ENCODE measurements around the gene ORMDL3. TPM values are rescaled to one million over a fixed set of nuclear protein-coding genes. Genes with fewer than 3 reads are reported as not detected.

ORMDL3 gene
- total and polyA plus RNA-seq, 2 experiments from 2014 or later: 33.6 to 38.5 TPM

- no peak for TF ChIP-seq ZNF462 (CRISPR knock-in tag; IDR thresholded peaks at IDR 0.05)
- TF ChIP-seq CTCF (conservative IDR thresholded peaks at IDR 0.05; ENCODE audit: low read depth in 2 of 2): no peak
- TF ChIP-seq ZNF331 (CRISPR knock-in tag; IDR thresholded peaks at IDR 0.05; ENCODE audit: low read depth): no peak
Measured at GRCh38 chr17:39938140-39938869, 10.9 kb upstream of the ORMDL3 start (continued).

DNA sequence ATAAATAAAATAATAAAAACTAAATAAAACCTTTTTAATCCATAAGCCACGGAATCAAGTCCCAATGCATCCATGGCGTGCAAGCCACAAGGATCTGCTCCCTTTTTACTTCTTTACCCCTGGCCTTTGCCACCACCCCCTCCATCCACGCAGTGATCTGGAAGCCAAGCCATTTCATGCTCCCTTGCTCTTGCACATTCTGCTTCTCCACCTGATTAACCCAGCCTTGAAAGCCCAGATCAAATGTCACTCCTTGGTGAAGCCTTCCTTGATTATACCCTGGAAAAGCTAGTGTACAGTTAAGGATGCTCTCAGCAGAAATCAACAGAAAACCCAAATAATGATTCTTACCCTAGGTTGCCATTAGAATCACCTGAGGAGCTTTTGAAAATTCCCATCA lies 10.0 kb upstream of the ORMDL3 start:
- TF ChIP-seq STAT1 (IDR thresholded peaks at IDR 0.05; ENCODE audit: unreplicated experiment) (no peak), ZNF331 (CRISPR knock-in tag; IDR thresholded peaks at IDR 0.05; ENCODE audit: low read depth) (no peak), CREB1 (CRISPR knock-in tag; IDR thresholded peaks at IDR 0.05; ENCODE audit: low read depth) (no peak)
- no peak for ATAC-seq
- H3K9me2 ChIP-seq (ENCODE audit: insufficient read depth): no peaks in the 10 kb centered on the region
- no peak overlapping the region for H3K27ac Mint-ChIP-seq
- H3K4me3 Mint-ChIP-seq: no peak overlapping the region
- H2AFZ ChIP-seq: no peak overlapping the region
- H3K36me3 ChIP-seq (ENCODE audit: insufficient read depth): no peaks in the 10 kb centered on the region
- H3K27me3 Mint-ChIP-seq (ENCODE audit: insufficient read depth, low read depth, poor library complexity): peaks cover 2% of the 10 kb centered on the region
- no peak for DNase-seq (ENCODE audit: low spot score)
- H3K4me2 ChIP-seq: no peak overlapping the region
- peaks cover 12% of the 10 kb centered on the region for H3K4me1 ChIP-seq (ENCODE audit: insufficient read depth)
- no peaks in the 10 kb centered on the region for H3F3A ChIP-seq (replicated peaks; ENCODE audit: low read depth)
- H3K27ac ChIP-seq (ENCODE audit: low read depth): no peak overlapping the region
- H4K20me1 ChIP-seq (replicated peaks; ENCODE audit: insufficient read depth): no peaks in the 10 kb centered on the region
- no peak overlapping the region for H3K4me3 ChIP-seq
- no peaks in the 10 kb centered on the region for H3K79me2 ChIP-seq (replicated peaks; ENCODE audit: insufficient read depth)
- H3K9me3 Mint-ChIP-seq: no peaks in the 10 kb centered on the region
- peaks cover 22% of the 10 kb centered on the region for H3K4me1 Mint-ChIP-seq
- H3K27me3 ChIP-seq (ENCODE audit: insufficient read depth): no peaks in the 10 kb centered on the region
- no peaks in the 10 kb centered on the region for H3K36me3 Mint-ChIP-seq (ENCODE audit: low read depth)
